GM19452 (cell line): ENCODE results near the gene IL17REL.

Experiments used
- ATAC-seq: cut with Tn5 transposase; IDR thresholded peaks from one replicate; pipeline ENCODE4 v1.9.1; 2021; ENCODE audit not compliant: unreplicated experiment

Gene IL17REL

GRCh38 chr22:50027639-50028537, 15.3 kb upstream of the IL17REL start:
- ATAC-seq = no peak

- no peak for ATAC-seq
These were observed 13.4 kb upstream of the IL17REL start for GRCh38 chr22:50025993-50026392.

GRCh38 chr22:50022171-50022819, 9.7 kb upstream of the IL17REL start:
- ATAC-seq = no peak

- no peak for ATAC-seq
These were observed 8.0 kb upstream of the IL17REL start for GRCh38 chr22:50020606-50021005.

GRCh38 chr22:50019316-50019715, 6.8 kb upstream of the IL17REL start:
- ATAC-seq = no peak

GRCh38 chr22:50018608-50019285, 6.2 kb upstream of the IL17REL start:
- ATAC-seq = no peak

GRCh38 chr22:50017701-50018224, 5.2 kb upstream of the IL17REL start:
- ATAC-seq = no peak

GRCh38 chr22:50016988-50017700, 4.6 kb upstream of the IL17REL start:
- ATAC-seq = peak; percentile 66

GRCh38 chr22:50016308-50016987, 3.9 kb upstream of the IL17REL start:
- ATAC-seq = no peak

GRCh38 chr22:50015451-50016307, 3.1 kb upstream of the IL17REL start:
- ATAC-seq = no peak

- ATAC-seq = no peak
These were observed 2.3 kb upstream of the IL17REL start for GRCh38 chr22:50014655-50015401.

GRCh38 chr22:50014053-50014501, 1.5 kb upstream of the IL17REL start:
- no peak for ATAC-seq

- no peak for ATAC-seq
These were observed 936 bp downstream of the IL17REL start for GRCh38 chr22:50011447-50012210.

GRCh38 chr22:50010676-50011446, 1.7 kb downstream of the IL17REL start:
- ATAC-seq = no peak

- ATAC-seq = no peak
These were observed 2.5 kb downstream of the IL17REL start for GRCh38 chr22:50009765-50010675.

GRCh38 chr22:50009251-50009650, 3.3 kb downstream of the IL17REL start:
- ATAC-seq = no peak
